Activated T-cell treated with anti-CD3 and anti-CD28 coated beads, Interleukin-2, amount 50 U/mL, for 72 hours (primary cell): ENCODE measurements around the gene GPR32. TPM values are rescaled to one million over a fixed set of nuclear protein-coding genes. Genes with fewer than 3 reads are reported as not detected.
"Not testable (repeated sequence)": the region's sequence is repeated elsewhere in the genome, so short reads cannot be mapped to it uniquely, and the experiment has no call there.

Source experiments
- ATAC-seq, 2 donors: fragments of 150-1000 bp; cut with Tn5 transposase; replicated peaks in 1 of 2; 2 replicates each; pipeline ENCODE4 v1.10.0; 2021; ENCODE audit warnings: moderate library complexity in 2 of 2, mild to moderate bottlenecking in 1 of 2
- DNase-seq, 2 donors: peaks; one replicate each; pipeline ENCODE4 v3.0.0; 2021 to 2022; ENCODE audit warnings: mixed read lengths in 1 of 2
- H3K27ac Mint-ChIP-seq: one replicate; pipeline ENCODE4 v1.8.0; 2022; ENCODE audit warnings: mild to moderate bottlenecking, moderate library complexity, mixed read lengths
- H3K27me3 Mint-ChIP-seq: one replicate; pipeline ENCODE4 v1.8.0; 2022; ENCODE audit warnings: low read depth, mixed read lengths
- H3K36me3 Mint-ChIP-seq, 2 donors: one replicate each; pipeline ENCODE4 v1.8.0; 2022; ENCODE audit warnings: mixed read lengths in 2 of 2, mild to moderate bottlenecking in 1 of 2; ENCODE audit not compliant: insufficient read depth in 2 of 2
- H3K4me1 Mint-ChIP-seq: one replicate; pipeline ENCODE4 v1.8.0; 2022; ENCODE audit warnings: low read depth, mixed read lengths
- H3K4me3 Mint-ChIP-seq, 2 donors: one replicate each; pipeline ENCODE4 v1.8.0; 2022; ENCODE audit warnings: mild to moderate bottlenecking in 2 of 2, mixed read lengths in 2 of 2, moderate library complexity in 2 of 2
- H3K9me3 Mint-ChIP-seq, 2 donors: one replicate each; pipeline ENCODE4 v1.8.0; 2022; ENCODE audit warnings: mixed read lengths in 2 of 2
- total RNA-seq, 2 donors: library from RNA; stranded (reverse); gene quantifications; one replicate each; pipeline ENCODE4 v1.2.3, GENCODE V29; 2022

Gene GPR32, protein sequence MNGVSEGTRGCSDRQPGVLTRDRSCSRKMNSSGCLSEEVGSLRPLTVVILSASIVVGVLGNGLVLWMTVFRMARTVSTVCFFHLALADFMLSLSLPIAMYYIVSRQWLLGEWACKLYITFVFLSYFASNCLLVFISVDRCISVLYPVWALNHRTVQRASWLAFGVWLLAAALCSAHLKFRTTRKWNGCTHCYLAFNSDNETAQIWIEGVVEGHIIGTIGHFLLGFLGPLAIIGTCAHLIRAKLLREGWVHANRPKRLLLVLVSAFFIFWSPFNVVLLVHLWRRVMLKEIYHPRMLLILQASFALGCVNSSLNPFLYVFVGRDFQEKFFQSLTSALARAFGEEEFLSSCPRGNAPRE
- total RNA-seq = not detected

DNA sequence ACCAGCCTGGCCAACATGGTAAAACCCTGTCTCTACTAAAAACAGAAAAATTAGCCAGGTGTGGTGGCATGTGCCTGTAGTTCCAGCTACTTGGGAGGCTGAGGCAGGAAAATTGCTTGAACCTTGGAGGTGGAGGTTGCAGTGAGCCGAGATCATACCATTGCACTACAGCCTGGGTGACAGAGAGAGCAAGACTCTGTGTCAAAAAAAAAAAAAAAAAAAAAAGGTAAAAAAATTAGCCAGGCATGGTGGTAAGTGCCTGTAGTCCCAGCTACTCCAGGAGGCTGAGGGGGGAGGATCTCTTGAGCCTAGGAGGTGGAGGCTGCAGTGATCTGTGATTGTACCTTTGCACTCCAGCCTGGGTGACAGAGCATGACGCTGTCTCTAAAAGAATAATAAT, at the start of gene GPR32:
Gene GPR32, plus strand, starts transcription at position 301 of the 400 bp plus-strand sequence. CDS start 137 bp downstream, outside the sequence.
- not testable (repeated sequence) for ATAC-seq, H3K27ac Mint-ChIP-seq, H3K36me3 Mint-ChIP-seq, DNase-seq, H3K4me1 Mint-ChIP-seq, H3K9me3 Mint-ChIP-seq, H3K4me3 Mint-ChIP-seq
- peaks cover 19% of the 10 kb centered on the region for H3K27me3 Mint-ChIP-seq

DNA sequence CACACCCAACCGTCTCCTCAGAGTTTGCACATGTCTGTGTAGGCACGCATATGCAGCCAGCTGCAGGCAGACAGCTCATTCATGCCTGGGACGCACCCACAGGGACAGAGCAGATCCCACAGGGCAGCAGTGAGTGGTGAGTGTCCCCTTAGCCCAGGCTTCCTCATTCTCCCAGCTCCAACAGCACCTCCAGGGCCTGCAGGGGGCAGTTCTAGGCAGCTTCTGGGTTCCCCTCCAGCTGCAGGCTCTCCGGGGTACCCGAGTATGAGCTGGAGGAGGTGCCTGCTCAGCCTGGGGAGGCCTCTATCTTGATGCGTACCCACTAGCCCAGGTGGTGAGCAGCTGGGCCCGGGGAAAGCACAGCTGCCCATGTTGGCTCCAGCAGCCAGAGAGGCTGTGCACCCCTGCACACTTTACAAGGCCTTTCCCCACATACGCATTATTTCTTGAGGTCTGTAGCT, 49.3 kb upstream of the GPR32 start:
- H3K4me3 Mint-ChIP-seq = peak overlapping the region in 1 of 2 donors; percentile 43

DNA sequence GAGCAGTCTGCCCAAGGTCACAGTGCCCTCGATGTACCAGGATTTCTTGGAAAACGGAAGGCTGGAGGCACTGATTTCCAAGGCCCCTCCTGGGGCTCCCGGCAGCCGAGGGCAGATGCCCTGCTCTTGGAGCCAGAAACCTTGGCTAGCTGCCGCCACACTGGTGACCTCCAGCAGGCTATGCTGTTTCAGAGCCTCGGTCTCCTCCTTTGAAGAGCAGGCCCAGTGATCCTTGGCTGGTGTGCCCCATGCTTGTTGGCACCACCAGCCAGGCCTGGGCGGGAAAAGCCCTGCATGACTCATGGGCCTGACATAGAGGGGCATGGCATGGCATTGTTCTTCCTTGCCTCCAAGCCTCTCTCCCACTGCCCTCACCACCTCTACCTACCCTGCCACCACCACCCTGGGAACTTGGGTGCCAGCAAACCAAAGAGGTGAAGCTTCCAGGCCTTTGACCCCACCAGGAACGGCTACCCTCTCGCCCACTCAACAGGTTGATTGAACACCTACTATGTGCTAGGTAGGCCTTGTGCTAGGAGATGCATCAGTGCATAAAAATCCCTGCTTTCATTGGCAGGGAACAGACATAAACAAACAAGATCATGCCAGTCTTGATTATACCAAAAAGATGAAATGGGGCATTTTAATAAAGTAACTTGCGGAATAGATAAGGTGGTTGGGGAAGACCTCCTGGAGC, 48.7 kb upstream of the GPR32 start:
- H3K36me3 Mint-ChIP-seq = no peaks in the 10 kb centered on the region
- H3K4me1 Mint-ChIP-seq = peaks cover 26% of the 10 kb centered on the region
- no peak for DNase-seq
- peaks cover 51% of the 10 kb centered on the region for H3K27me3 Mint-ChIP-seq
- no peak overlapping the region for H3K4me3 Mint-ChIP-seq
- H3K9me3 Mint-ChIP-seq = no peaks in the 10 kb centered on the region
- H3K27ac Mint-ChIP-seq = no peak overlapping the region
- ATAC-seq = no peak

More for the DNA sequence above, 49.3 kb upstream of the GPR32 start:
- peaks cover 20% of the 10 kb centered on the region for H3K4me1 Mint-ChIP-seq
- no peak for ATAC-seq
- no peaks in the 10 kb centered on the region for H3K36me3 Mint-ChIP-seq
- no peak overlapping the region for H3K27ac Mint-ChIP-seq
- no peaks in the 10 kb centered on the region for H3K9me3 Mint-ChIP-seq
- peaks cover 51% of the 10 kb centered on the region for H3K27me3 Mint-ChIP-seq
- DNase-seq = no peak

DNA sequence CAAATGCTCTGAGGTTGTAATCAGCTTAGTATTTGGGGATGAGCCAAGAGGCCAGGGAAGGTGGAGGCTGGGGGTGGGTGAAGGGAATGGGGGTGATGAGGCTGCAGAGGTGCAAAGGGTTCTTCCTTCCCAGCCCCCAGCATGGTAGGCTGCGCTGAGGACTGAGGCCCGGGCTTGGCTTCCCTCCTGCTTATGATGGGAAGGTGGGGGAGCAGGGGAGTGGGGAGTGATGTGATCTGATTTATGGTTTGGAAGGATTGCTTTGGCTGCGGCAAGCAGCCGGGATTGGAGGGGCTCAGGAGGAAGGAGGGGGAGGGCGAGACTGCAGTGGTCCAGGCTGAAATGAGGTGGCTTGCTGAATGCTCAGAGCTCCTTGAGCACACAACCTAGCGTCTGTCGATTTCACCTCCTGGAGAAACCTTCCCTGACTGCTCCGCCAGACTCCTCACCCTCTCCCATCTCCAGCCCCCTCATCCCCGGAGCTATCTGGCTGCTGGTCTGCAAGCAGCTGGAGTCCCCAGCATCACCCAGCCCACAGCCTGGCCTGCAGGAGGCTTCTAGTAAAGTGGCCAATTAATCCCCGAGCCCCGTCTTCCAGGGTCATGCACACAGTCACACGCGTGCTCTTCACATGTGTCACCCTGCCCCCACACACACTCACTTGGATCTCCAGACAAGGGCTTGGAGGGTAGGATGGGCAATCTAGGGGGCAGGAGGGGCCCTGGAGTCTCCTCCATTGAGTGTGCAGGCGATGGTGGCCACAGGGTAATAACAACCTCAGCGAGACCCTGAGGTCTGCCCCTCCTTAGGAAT, 47.9 kb upstream of the GPR32 start:
- ATAC-seq (no peak), DNase-seq (no peak)
- no peaks in the 10 kb centered on the region for H3K9me3 Mint-ChIP-seq
- peak overlapping the region; percentile 3 to 23 for H3K4me3 Mint-ChIP-seq
- H3K27ac Mint-ChIP-seq = no peak overlapping the region
- peaks cover 47% of the 10 kb centered on the region for H3K27me3 Mint-ChIP-seq
- H3K36me3 Mint-ChIP-seq = no peaks in the 10 kb centered on the region
- peaks cover 34% of the 10 kb centered on the region for H3K4me1 Mint-ChIP-seq

DNA sequence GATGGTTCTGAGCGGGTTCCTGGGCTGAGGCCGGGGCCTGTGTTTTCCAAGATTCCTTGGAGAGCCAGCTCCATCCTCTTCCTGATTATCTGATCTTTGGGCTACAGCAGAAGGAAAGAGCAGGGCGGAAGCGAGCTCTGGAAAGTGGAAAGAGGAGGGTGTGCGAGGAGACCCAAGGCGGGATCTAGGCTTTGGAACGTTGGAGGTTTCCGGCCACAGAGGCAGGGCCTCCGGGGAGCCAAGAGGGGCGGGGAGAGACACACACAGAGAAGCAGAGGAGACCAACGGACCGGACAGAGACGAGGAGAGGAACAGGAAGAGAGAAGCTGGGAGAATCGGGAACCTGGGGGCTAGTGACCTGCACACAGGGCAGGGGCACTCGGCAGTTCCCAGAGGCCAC, 47.2 kb upstream of the GPR32 start, which contains the start of gene CLEC11A:
Gene CLEC11A, plus strand, starts transcription at position 296 of the 400 bp plus-strand sequence. CDS start 162 bp downstream, outside the sequence.
- Mint-ChIP-seq H3K9me3 (no peaks in the 10 kb centered on the region), H3K27me3 (peaks cover 43% of the 10 kb centered on the region), H3K36me3 (no peaks in the 10 kb centered on the region), H3K4me3 (peak within 1 kb of the TSS; percentile 89 to 90), H3K27ac (no peak within 1 kb of the TSS), H3K4me1 (peaks cover 41% of the 10 kb centered on the region)
- DNase-seq = no peak
- no peak for ATAC-seq

DNA sequence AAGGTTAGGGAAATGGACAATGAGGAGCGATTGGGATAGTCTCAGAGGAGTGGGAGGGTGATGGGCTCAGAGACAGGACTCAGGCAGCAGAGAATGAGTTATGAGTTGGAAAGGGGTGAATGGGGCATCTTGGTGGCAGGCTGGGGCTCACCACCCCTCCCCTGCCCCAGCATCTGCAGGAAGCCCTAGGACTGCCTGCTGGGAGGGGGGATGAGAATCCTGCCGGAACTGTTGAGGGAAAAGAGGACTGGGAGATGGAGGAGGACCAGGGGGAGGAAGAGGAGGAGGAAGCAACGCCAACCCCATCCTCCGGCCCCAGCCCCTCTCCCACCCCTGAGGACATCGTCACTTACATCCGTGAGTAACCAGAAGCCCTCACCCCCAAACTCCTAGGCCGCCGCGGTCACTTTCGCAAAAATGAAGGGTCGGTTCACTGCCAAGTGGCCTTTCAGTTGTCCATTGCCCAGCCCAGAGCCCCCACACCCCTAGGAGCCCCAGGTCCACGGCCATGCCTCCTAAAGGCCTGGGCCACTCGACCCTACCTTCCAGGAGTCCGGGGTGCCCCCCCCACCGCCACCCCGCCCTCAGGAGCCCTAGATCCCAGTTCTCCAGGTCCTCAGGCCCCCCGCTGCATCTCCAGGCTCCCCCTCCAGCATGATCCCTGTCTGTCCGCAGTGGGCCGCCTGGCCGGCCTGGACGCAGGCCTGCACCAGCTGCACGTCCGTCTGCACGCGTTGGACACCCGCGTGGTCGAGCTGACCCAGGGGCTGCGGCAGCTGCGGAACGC, 46.3 kb upstream of the GPR32 start:
- Mint-ChIP-seq H3K27ac (no peak overlapping the region), H3K4me3 (peak overlapping the region; percentile 89 to 90), H3K36me3 (no peaks in the 10 kb centered on the region), H3K9me3 (no peaks in the 10 kb centered on the region), H3K4me1 (peaks cover 49% of the 10 kb centered on the region), H3K27me3 (peaks cover 43% of the 10 kb centered on the region)
- DNase-seq = no peak
- ATAC-seq = no peak

DNA sequence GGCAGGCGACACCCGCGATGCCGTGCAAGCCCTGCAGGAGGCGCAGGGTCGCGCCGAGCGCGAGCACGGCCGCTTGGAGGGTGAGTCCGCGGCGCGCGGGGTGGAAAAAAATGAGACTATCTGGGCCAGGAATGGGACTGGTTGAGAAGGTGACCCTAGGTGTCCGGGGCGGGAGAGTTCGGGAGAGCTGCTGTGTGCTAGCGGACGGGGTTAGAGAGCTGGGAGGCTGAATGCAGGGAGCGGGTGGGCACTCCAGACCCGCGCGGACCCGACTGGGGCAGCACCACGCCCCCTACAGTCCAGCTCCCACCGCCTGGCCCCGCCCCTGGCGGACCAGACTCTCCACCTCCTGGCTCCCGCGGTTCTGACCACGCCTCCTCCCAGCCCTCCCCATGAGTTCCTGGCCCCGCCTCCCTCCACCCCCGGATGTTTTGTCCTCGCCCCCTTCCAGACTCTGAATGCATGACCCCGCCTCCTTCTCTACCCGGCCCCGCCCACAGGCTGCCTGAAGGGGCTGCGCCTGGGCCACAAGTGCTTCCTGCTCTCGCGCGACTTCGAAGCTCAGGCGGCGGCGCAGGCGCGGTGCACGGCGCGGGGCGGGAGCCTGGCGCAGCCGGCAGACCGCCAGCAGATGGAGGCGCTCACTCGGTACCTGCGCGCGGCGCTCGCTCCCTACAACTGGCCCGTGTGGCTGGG, 45.6 kb upstream of the GPR32 start:
- Mint-ChIP-seq H3K27ac (no peak overlapping the region), H3K4me3 (peak overlapping the region; percentile 89 to 90), H3K9me3 (no peaks in the 10 kb centered on the region), H3K36me3 (no peaks in the 10 kb centered on the region), H3K4me1 (peaks cover 50% of the 10 kb centered on the region), H3K27me3 (peaks cover 43% of the 10 kb centered on the region)
- ATAC-seq (peak; percentile 82 to 83), DNase-seq (peak; percentile 98 to 99)

DNA sequence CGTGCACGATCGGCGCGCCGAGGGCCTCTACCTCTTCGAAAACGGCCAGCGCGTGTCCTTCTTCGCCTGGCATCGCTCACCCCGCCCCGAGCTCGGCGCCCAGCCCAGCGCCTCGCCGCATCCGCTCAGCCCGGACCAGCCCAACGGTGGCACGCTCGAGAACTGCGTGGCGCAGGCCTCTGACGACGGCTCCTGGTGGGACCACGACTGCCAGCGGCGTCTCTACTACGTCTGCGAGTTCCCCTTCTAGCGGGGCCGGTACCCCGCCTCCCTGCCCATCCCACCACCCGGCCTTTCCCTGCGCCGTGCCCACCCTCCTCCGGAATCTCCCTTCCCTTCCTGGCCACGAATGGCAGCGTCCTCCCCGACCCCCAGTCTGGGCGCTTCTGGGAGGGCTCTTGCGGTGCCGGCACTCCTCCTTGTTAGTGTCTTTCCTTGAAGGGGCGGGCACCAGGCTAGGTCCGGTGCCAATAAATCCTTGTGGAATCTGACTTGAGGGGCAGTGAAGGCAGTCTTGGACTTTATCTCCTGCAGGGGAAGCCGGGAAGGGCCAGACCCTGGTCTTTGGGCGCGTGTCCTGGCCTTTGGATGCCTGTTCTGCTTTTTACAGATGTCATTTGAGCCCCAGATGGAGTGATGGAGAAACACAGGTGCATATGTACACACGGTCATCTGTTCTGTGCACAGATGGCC, 44.9 kb upstream of the GPR32 start:
- Mint-ChIP-seq H3K27me3 (peaks cover 39% of the 10 kb centered on the region), H3K36me3 (no peaks in the 10 kb centered on the region), H3K27ac (peak overlapping the region; percentile 30), H3K4me3 (peak overlapping the region; percentile 89 to 90), H3K4me1 (peaks cover 45% of the 10 kb centered on the region), H3K9me3 (no peaks in the 10 kb centered on the region)
- ATAC-seq (peak; percentile 56 to 64), DNase-seq (no peak)

DNA sequence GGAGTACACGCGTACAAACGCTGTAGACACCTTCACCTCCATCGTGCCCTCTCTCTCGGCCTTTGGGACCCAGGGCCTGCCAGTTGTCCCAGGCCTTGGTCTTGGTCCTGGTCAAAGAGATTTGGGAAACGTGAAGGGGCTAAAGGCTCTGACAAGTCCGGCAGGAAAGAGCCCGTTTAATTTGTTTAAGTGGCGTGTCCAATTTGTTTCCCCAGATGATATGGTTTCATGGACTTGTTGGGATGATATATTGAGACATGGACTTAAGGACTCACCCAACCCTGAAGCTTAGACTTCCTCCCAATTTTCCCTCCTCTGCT, 44.4 kb upstream of the GPR32 start:
- Mint-ChIP-seq H3K27me3 (peaks cover 34% of the 10 kb centered on the region), H3K9me3 (no peaks in the 10 kb centered on the region), H3K36me3 (no peaks in the 10 kb centered on the region), H3K4me3 (peak overlapping the region; percentile 89 to 90), H3K4me1 (peaks cover 42% of the 10 kb centered on the region), H3K27ac (no peak overlapping the region)
- ATAC-seq (no peak), DNase-seq (no peak)

DNA sequence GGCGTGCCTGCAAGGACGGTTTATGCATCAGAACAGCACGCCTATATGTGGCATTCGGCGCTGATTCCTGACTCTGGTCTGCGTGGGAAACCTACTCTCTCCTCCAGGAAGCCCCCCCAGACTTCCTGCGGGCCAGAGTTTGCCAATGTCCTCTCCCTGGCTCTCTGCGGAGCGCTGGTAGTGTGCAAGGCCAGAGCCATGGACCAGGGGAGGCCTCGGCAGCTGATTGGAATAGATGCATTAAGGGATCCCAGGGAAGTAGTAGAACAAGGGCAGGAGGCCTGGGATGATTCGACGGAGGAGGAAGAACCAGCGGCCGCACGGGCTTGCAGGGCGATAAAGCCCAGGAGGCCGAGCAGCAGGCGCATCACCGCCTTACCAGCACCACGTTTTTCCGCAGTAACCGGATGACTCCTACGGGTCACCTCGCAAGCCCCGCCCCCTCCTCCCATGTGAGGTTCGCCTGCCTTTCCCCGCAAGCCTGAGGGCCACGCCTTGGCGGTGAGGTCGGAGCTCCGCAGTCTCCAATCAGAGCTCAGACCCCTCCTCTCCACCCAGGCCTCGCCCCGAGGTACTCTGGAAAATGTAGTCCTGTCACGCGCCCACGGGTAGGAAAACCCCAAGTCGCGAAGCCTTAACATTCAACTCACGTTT, 42.1 kb upstream of the GPR32 start:
- H3K27me3 Mint-ChIP-seq = peaks cover 16% of the 10 kb centered on the region
- peak; percentile 59 to 66 for ATAC-seq
- peak; percentile 90 to 96 for DNase-seq
- no peaks in the 10 kb centered on the region for H3K9me3 Mint-ChIP-seq
- no peak overlapping the region for H3K27ac Mint-ChIP-seq
- H3K4me1 Mint-ChIP-seq = peaks cover 42% of the 10 kb centered on the region
- H3K4me3 Mint-ChIP-seq = peak overlapping the region; percentile 76 to 80
- H3K36me3 Mint-ChIP-seq = no peaks in the 10 kb centered on the region

DNA sequence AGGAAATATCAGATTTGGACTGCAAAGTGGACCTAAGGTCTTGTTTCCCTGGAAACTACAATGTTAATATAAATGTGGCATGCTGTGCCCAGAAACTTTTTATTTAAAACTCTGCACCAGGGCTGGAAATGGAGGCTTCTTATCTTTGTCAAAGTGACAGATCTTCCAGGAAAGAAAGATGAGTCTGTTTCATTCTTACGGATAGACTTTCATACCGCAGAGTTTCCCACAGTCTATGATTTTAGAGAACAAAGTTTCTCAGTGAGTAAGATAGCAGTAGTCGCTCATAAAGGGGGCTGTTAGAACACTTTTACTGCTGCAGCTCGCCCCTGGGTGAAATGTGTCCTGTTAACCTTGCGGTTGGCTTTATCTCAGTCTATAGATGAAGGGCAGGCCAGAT, 40.4 kb upstream of the GPR32 start:
- no peak overlapping the region for H3K4me3 Mint-ChIP-seq
- H3K27me3 Mint-ChIP-seq = peaks cover 7% of the 10 kb centered on the region

More for the DNA sequence above, 40.4 kb upstream of the GPR32 start:
- DNase-seq (no peak), ATAC-seq (no peak)
- no peaks in the 10 kb centered on the region for H3K9me3 Mint-ChIP-seq
- no peak overlapping the region for H3K27ac Mint-ChIP-seq
- no peaks in the 10 kb centered on the region for H3K36me3 Mint-ChIP-seq
- peaks cover 37% of the 10 kb centered on the region for H3K4me1 Mint-ChIP-seq
